WERI-Rb-1 (cell line): ENCODE measurements around the gene CHMP1B.

ENCODE experiments used
- DNase-seq: peaks from one replicate; pipeline ENCODE4 v3.0.0-alpha.2; 2020
- H3K27ac ChIP-seq: fragments of 250-450 bp; sonication (Bioruptor Pico); 2 replicates; pipeline ENCODE4 v1.5.1; 2020; ENCODE audit warnings: mild to moderate bottlenecking, moderate library complexity
- H3K27me3 ChIP-seq: fragments of 250-450 bp; sonication (Bioruptor Pico); 2 replicates; pipeline ENCODE4 v1.5.1; 2021; ENCODE audit warnings: mild to moderate bottlenecking, low read depth, moderate library complexity; ENCODE audit not compliant: insufficient read depth, severe bottlenecking
- H3K36me3 ChIP-seq: fragments of 250-450 bp; sonication (Bioruptor Pico); 2 replicates; pipeline ENCODE4 v1.5.1; 2020; ENCODE audit warnings: mild to moderate bottlenecking, moderate library complexity
- H3K4me3 ChIP-seq: 2 replicates; pipeline ENCODE4 v1.5.1; 2011; ENCODE audit warnings: low read depth, mild to moderate bottlenecking, control low read depth, low read length
- H3K9me3 ChIP-seq: fragments of 250-450 bp; sonication (Bioruptor Pico); 2 replicates; pipeline ENCODE4 v1.5.1; 2021; ENCODE audit warnings: mild to moderate bottlenecking, moderate library complexity; ENCODE audit not compliant: severe bottlenecking
- CTCF ChIP-seq: IDR thresholded peaks from 2 replicates; pipeline ENCODE4 v1.5.1; 2011; ENCODE audit warnings: low read depth, mild to moderate bottlenecking, control low read depth, inconsistent platforms, low read length

CHMP1B gene

GRCh38 chr18:11818486-11819203 lies 32.6 kb upstream of the CHMP1B start:
- DNase-seq = no peak
- TF ChIP-seq CTCF = no peak
- no peak overlapping the region for H3K27ac ChIP-seq
- H3K27me3 ChIP-seq = no peaks in the 10 kb centered on the region
- H3K9me3 ChIP-seq = no peaks in the 10 kb centered on the region
- no peaks in the 10 kb centered on the region for H3K36me3 ChIP-seq
- H3K4me3 ChIP-seq = no peak overlapping the region

GRCh38 chr18:11819938-11820337 lies 31.3 kb upstream of the CHMP1B start:
- no peaks in the 10 kb centered on the region for H3K27me3 ChIP-seq
- H3K27ac ChIP-seq = no peak overlapping the region
- H3K9me3 ChIP-seq = no peaks in the 10 kb centered on the region
- no peak for TF ChIP-seq CTCF
- no peaks in the 10 kb centered on the region for H3K36me3 ChIP-seq
- no peak for DNase-seq
- no peak overlapping the region for H3K4me3 ChIP-seq

GRCh38 chr18:11820697-11821096 lies 30.5 kb upstream of the CHMP1B start:
- Histone ChIP-seq H3K4me3 (no peak overlapping the region), H3K36me3 (no peaks in the 10 kb centered on the region), H3K9me3 (no peaks in the 10 kb centered on the region), H3K27me3 (no peaks in the 10 kb centered on the region), H3K27ac (no peak overlapping the region)
- TF ChIP-seq CTCF = no peak
- DNase-seq = no peak

GRCh38 chr18:11821208-11821607 lies 30.0 kb upstream of the CHMP1B start:
- Histone ChIP-seq H3K27me3 (no peaks in the 10 kb centered on the region), H3K4me3 (no peak overlapping the region), H3K27ac (no peak overlapping the region), H3K36me3 (no peaks in the 10 kb centered on the region), H3K9me3 (no peaks in the 10 kb centered on the region)
- no peak for DNase-seq
- TF ChIP-seq CTCF = no peak

GRCh38 chr18:11821643-11822237 lies 29.5 kb upstream of the CHMP1B start:
- H3K4me3 ChIP-seq = no peak overlapping the region
- no peaks in the 10 kb centered on the region for H3K27me3 ChIP-seq
- no peak for TF ChIP-seq CTCF
- no peak overlapping the region for H3K27ac ChIP-seq
- DNase-seq = no peak
- no peaks in the 10 kb centered on the region for H3K9me3 ChIP-seq
- no peaks in the 10 kb centered on the region for H3K36me3 ChIP-seq
